ENCODE data around the gene DUS3L.
"Not testable (repeated sequence)": the region's sequence is repeated elsewhere in the genome, so short reads cannot be mapped to it uniquely, and the experiment has no call there.

The DUS3L gene

DNA sequence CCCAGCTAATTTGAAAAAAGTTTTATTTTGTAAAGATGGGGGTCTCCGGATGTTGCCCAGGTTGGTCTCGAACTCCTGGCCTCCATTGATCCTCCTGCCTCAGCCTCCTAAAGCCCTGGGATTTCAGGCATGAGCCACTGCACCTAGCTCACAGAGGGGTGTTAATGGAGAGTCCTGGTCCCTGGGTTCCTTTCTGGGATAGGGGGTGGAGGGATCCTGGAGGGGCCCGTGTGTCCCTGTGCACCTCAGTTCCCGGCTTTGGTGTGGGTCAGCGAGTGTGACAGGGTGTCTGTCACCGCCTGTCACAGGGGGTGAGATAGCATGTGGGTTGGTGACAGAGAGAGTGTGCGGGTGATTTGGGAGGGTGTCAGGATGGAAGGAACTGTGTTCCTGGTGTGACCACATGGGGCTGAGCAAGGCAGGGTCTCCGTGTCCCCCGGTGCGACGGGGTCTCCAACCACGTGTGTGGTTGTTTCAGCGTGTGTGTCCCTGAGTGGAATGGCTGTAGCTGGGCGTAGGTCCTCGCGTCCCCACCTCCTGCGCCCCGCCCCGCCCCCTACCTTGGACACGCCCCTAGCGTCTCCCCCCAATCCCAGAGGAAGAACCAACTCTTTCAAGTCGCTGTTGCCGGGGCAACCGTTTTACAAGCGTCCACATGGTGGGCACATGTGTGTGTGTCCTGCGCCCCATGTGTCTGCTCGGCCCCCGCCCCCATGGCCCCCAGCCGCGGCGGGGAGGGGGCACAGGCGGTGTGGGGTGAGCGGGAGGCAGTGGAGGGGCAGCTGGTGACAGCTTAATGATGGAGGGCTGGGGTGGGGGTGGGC lies 11.0 kb upstream of the DUS3L start:
- DNase-seq (ENCODE audit: low read depth in 3 of 3, low spot score in 1 of 3) = no peak

DNA sequence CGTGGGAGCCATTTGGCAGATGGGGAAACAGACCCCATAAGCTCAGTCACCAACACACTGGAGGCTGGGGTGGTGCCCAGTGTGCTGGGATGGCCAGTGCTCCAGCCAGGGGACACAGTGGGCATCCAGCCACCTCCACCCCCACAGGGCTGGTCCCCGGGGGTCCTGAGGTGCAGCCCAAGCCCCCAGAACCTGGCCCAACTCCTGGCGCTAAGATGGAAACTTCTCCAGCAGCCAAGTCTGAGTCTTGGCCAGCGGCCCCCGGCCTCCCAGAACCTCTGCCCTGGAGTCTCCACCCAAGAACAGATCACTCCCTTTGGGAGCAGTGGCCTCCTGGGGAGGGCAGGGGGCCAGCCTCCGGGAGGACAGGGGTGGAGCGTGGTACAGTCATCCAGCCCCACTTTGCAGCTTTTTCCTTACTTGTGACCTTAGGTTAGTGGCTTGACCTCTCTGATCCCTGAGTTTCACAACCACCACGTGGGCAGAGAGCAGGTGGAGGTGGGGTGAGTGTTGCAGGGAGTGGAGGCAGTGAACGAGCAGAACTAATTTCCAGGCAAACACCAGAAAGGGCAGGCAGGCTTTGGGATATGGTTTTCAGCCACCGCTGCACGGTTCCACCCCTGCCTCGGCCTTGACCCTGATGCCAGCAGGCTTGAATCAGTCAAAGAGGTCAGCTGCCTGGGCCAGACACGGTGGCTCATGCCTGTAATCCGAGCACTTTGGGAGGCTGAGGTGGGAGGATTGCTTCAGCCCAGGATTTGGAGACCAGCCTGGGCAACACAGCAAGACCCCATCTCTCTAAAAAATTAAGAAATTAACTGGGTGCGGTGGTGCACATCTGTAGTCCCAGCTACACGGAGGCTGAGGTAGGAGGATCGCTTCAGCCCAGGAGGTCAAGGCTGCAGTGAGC lies 9.7 kb upstream of the DUS3L start:
- DNase-seq (ENCODE audit: low read depth in 3 of 3, low spot score in 1 of 3) = no peak

DNA sequence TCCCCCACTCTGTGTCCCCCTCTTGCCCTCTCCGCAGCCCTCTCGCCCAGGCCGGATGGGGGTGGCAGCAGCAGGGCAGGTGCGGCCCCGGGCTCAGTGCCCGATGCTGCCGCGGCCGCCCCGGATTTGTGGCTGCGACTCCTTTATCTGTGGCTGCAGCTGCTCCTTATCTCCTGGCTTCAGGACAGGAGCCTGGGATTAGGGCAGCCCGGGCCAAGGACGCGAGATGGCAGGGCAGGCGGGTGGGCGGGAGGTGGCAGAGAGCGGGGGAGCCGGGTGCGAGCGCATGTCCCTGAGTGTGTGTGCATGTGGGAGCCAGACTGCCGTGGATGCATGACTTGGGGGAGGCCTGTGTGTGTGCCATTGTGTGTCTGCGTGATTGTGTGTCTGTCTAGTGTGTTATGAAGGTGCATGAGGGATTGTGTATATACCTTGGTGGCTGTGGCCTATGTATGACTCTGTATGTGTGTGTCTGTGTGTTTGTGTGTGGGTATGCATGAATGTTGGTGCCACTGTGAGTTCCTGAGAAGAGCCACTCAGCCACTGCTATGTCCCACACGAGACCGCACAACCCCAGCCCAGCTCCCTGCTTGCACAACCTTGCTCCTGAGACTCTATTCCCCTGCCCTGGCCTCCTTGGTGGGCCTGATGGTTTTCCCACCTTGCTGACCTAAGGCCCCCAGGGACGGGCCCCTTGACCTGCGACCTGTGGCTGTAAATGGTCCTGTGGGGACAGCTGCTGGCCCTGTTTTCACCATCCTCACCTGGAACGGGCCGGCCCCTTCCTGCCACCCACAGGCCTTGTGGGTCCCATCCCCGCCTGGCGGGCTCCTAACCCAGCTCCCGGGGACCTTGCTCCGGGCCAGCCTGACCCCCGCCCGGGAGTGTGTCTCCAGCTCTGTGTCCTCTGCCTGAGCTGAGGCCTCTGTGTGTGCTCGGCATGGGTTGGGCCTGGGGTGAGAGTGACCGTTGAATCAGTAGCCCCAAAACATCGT lies 8.6 kb upstream of the DUS3L start:
- no peak for DNase-seq (ENCODE audit: low read depth in 3 of 3, low spot score in 1 of 3)

DNA sequence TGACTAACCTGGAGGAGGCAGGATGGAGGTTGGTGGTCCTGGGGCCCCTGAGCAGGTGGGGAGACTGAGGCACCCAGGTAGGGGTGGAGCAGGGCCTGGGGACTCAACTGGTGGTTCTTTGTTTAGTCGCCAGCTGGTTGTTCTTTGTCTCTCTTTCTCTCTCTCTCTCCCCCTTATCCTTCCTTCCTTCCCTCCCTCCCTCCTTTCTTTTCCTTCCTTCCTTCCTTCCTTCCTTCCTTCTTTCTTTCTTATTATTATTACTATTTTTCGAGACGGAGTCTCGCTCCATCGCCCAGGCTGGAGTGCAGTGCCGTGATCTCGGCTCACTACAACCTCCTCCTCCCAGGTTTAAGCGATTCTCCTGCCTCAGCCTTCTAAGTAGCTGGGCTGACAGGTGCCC lies 7.3 kb upstream of the DUS3L start:
- no peak for DNase-seq (ENCODE audit: low read depth in 3 of 3, low spot score in 1 of 3)

DNA sequence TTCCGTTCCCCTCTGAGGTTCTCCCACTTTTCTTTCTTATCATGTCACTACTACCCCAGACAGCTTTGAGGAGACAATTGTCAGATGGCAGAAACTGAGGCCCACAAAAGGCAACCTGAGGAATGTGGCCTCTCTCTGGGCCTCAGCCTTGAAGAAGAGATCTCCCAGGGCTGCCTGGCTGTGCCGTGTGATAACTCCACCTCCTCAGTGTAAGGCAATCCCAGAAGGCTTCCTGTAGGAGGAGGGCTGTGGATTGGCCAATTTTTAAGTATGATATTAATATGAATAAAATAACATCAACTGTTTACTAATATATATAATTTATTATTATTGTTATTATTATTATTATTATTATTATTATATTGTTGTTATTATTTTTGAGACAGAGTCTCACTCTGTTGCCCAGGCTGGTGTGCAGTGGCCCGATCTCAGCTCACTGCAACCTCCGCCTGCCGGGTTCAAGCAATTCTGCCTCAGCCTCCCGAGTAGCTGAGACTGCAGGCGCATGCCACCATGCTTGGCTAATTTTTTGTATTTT lies 4.5 kb upstream of the DUS3L start:
- no peak for DNase-seq (ENCODE audit: low read depth in 3 of 3, low spot score in 1 of 3)

DNA sequence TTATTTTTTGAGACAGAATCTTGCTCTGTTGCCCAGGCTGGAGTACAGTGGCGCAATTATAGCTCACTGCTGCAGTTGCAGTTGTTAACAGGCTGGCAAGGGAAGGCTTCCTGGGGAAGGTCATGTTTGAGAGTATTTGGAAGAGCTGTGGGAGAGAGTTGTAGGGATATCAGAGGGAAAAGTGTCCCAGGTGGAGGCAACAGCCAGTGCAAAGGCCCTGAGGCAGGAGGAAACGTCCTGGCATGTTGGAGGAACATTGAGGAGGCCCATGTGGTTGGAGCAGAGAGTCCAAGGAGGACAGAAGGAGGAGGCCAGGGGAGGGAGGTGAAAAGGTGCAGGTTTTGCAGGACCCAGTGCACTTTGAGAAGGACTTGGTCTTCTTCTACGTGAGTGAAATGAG lies 2.2 kb upstream of the DUS3L start:
- no peak for DNase-seq (ENCODE audit: low read depth in 3 of 3, low spot score in 1 of 3)

DNA sequence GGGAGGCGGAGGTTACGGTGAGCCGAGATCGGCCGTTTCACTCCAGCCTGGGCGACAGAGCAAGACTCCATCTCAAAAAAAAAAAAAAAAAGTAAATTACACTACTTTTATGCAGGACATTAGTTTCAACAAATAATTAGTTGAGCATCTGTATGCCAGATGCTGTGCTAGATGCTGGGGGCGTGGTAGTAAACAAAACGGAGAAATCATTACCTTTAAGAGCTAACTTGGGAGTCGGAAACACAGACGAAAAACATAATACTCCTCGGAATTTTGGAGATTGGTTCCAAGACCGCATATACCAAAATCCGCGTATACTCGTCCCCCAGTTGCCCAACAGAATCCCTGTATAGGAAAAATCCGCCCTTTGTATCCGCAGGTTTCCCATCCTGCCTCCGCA lies 1.3 kb upstream of the DUS3L start:
- DNase-seq (ENCODE audit: low read depth in 3 of 3, low spot score in 1 of 3) = no peak

DNA sequence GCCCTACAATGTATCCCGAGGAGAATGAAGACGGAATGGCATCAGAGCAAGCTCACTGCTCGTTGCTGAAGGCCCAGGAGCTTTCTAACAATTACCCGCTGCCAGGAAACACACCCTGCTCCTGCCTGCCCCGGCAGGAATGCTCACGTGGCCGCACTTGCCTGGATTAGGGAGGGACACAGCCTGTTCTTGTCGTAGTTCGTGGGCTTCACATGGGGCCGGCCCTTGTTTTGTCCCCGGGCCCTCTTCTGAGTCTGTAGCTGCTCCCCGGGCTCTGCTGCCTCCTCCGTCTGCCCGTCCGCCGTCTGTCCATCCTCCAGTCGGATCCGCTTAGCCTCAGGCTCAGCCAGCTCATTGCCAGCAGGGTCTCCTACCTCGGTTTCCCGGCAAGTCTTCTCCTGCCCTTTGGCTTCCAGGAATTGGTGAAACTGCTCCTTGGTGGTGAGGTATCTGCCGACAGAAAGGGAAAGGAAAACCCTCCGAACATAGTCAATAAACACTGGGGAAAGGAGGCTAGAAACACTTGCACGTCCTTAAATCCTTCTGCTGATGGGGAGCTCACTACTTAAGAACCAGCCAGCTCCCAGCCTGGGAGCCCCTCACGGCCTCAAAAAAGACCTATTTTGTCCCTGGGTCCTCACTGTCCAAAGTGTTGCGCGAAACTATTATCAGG lies 941 bp downstream of the DUS3L start:
- no peak for DNase-seq (ENCODE audit: low read depth in 3 of 3, low spot score in 1 of 3)

DNA sequence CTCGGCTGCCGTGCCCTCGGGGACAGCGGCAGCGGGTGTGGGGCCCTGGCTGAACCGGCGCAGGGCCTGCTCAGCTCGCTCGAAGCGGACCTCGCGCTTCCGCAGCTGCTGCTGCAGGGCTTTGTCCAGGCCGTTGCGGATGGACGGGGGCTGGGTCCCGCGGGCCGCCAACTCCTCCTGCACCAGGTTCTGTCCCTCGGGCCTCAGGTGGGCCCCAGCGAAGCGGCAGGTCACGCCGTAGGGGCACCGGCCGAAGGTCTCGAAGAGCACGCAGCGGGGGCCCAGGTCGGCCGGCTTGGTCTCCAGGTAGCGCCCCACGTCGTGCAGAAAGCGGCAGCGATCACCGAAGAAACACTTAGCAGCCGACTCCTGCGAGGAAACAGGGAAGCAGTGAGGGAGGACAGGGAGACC lies 1.6 kb downstream of the DUS3L start:
- DNase-seq (ENCODE audit: low read depth in 3 of 3, low spot score in 1 of 3) = no peak

DNA sequence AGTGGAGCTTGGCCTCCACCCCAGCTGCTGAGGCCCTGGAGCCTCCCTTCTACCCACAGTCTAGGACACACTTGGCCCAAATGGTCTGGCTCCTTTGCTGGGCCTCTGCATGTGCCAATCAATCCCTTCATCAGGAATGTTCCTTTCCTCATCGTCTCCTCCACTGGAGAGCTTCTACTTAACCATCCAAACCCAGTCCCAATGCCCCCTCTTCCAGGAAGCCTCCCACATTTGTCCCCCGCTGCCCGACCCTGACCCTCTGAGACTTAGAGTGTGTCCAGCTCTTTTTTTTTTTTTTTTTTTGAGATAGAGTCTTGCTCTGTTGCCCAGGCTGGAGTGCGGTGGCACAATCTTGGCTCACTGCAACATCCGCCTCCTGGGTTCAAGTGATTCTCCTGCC lies 2.5 kb downstream of the DUS3L start:
- DNase-seq (ENCODE audit: low read depth in 3 of 3, low spot score in 1 of 3) = no peak

DNA sequence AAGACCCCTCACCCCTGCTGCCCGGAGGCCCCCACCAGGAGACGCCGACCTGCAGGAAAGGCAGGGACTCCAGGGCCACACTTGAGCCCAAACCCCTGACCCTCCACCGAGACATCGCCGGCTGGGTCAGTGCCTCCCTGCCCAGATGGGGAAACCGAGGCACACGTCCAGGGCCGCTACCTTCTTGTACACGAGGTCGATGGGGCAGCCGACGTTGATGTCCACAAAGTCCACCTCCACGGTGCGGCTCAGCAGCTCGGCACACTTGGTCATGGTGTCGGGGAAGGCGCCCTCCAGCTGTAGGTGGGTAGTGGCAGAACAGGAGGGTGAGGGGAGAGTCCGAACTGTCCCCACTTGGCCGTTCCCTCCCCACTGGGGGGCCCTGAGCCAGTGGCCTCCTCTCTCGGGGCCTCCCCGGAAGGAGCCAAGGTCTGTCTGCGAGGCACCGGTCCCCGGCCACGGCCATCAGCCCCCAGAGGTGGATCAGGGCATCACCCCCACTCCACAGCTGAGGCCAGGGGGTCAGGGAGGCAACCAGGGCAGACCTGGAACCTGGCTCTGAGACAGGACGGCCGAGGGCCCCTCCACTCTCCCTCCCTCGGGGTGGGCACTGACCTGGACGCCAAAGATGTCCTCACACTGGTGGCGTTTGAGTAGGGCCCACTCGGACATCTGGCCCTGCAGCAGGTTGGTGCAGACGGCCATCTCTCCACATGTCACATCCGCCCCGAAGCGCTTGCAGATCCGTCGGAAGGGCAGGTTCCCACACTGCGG lies 3.4 kb downstream of the DUS3L start:
- no peak for DNase-seq (ENCODE audit: low read depth in 3 of 3, low spot score in 1 of 3)

DNA sequence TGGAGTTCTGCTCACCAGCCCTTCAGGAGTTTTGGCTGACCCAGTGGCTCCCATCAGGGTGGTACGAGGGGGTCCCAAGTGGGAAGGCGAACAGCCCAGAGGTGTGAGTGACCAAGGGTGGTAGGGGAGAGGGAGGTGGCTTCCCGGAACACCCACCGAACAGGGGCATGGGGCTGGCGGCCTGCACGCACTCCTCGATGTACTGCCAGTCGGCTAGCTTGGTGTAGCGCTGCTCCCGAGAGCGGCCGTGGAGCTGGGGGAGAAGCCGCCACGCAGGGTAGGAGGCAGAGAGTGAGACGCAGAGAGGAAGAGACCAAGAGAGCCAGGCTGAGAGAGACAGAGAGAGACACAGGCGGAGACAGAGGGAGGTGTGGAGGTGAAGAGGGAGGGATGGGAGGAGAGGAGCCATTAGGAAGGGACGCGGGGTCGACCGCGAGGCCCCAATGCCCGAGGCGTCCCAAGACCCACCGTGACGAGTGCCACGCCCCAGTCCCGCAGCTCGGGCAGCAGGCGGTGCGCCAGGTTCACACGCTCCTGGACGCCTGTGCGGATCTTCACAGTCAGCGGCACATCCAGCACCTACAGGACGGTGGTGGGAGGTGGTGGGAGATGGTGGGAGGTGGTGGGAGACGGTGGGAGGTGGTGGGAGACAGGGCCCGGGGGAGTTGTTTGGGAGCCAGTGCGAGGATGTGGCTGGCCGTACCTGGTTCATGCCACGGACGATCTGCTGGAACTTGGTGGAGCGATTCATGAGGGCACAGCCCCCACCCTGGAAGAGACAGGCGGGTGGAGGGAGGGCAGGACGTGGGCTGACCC lies 4.2 kb downstream of the DUS3L start:
- no peak for DNase-seq (ENCODE audit: low read depth in 3 of 3, low spot score in 1 of 3)

DNA sequence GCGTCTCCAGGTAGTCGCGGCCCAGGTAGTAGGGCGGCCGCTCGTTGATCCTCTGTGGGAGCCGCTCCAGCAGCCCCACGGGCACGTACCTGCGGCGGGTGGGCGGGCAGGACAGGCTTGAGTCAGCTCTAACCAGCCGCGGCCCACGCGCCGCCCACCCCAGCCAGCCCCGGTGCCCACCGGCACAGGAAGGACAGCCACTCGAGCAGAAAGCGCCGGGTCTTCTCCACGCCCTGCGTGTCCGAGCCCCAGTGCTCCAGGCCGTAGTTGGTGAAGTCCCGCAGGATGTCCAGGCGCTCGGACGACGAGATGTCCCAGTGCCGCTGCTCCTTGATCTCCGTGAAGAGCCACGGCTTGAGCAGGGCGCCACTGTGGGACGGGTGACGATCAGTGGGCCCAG lies 5.5 kb downstream of the DUS3L start:
- no peak for DNase-seq (ENCODE audit: low read depth in 3 of 3, low spot score in 1 of 3)

DNA sequence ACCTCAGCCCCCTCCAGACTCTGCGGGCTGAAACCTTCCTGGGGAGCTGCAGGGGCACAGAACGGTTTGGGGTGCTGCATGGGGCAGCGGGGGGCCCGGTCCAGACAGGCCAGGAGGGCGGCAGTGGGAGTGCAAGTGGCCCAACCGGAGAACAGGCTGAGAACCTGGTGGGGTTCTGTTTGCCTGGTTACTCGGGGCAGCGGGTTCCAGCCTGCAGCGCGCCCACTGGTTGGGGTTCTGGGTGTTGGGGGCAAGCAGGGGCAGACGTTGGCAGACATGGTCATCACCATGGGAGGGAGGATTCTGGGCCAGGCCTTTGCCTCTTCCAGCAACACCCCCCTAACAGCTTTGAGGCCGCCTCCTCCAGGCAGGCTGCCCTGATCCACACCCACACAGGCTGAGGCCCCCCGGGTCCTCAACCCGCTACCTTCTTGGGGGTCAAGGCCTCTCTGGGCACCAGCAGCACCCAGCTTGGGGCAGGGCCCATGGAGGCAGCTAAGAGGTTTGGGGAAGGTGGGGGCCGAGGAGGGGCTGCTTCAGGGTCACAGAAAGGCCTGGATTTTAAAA lies 6.3 kb downstream of the DUS3L start, which contains the start of gene PRR22:
Gene PRR22, minus strand, starts transcription at position 166 of the 567 bp plus-strand sequence. Its CDS starts 86 bp downstream, at position 80.
- DNase-seq (ENCODE audit: low read depth in 3 of 3, low spot score in 1 of 3) = no peak

DNA sequence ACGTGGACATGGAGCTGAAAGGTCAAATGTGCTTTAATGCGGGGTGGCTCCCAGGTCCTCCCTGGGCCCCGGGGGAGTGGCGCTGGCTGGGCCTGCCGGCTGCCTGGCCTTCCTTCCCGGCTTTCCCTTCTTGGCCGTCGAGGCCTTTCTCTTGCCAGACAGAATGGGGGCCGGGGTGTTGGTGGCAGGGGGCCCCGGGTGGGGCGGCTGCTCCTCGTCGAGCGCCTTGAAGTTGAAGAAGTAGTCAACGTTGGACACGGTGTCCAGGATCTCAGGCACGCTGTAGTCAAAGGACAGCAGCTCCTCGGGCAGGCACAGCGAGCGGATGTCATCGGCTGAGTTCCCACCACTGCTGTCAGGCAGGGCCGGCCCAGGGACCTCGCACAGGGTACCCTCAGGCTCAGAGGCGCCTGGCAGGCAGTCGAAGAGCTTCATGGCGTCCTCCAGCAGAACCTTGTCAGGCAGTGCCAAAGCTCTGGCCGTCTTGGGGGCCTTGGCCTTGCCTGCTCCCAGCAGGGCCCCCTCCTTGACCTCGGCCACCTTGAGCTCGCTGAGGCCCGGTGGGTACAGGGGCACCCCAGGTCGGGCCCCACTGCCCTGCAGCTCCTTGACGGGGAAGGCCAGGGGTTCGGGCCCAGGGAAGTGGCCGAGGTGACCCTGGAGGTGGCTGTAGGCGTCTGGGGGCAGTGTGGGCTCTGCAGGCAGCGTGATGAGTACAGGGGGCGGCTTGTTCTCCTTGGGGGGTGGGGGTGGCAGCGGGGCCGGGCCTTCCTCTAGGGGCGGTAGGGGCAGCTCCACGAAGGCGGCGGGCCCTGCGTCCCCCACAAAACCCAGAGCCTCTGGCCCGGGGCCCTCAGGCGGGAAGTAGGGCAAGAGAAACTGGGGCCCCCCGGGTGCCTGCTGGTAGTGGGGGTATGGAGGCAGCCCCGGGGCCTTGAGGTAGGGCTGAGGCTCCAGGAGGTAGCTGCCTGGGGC lies 7.7 kb downstream of the DUS3L start:
- DNase-seq (ENCODE audit: low read depth in 3 of 3, low spot score in 1 of 3) = no peak

DNA sequence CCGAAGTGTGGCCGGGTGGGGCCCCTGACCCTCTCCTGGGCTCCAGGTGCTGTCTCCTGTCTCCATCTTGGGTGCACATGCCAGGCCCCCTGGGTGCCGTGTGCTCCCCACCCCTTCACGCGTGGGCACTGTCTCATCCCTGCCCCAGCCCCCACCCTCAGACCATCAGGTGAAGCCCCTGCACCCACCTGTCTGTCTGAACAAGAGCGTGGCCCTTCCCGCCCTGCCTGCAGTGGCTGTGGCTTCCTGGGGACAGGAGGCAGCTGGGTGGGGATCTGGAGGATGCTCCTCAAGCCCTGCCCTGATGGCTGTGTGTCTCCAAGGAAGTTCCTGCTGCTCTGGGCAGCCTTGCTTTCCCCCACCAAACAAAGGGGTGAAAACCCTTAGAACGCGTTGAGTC lies 8.6 kb downstream of the DUS3L start:
- no peak for DNase-seq (ENCODE audit: low read depth in 3 of 3, low spot score in 1 of 3)

DNA sequence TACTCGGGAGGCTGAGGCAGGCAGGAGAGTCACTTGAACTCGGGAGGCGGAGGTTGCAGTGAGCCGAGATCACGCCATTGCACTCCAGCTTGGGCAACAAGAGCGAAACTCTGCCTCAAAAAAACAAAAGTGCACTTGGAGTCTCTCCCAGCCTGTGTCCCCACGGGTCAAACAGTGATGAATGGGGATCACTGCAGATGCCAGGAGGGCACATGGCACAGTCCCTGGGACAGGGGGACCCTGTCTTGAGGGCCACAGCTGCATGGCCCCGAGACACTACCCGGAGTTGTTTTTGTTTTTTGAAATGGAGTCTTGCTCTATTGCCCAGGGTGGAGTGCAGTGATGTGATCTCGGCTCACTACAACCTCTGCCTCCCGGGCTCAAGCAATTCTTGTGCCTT lies 10.0 kb downstream of the DUS3L start:
- DNase-seq (ENCODE audit: low read depth in 3 of 3, low spot score in 1 of 3) = not testable (repeated sequence)
